Activated CD8-positive, alpha-beta T cell treated with anti-CD3 and anti-CD28 coated beads for 36 hours (primary cell): ENCODE measurements around the gene PCDHA8. TPM values are rescaled to one million over a fixed set of nuclear protein-coding genes. Genes with fewer than 3 reads are reported as not detected.
"Not testable (repeated sequence)": the region's sequence is repeated elsewhere in the genome, so short reads cannot be mapped to it uniquely, and the experiment has no call there.

Experiments used
- ATAC-seq: fragments of 200-7000 bp; cut with Tn5 transposase; one replicate; pipeline ENCODE4 v1.10.0; 2021; ENCODE audit warnings: mild to moderate bottlenecking, moderate library complexity
- CTCF ChIA-PET: fragments of 350-600 bp; sonication (Branson Sonifier 250); formaldehyde crosslinking; loops from one replicate; lab custom pipeline; 2021; ENCODE audit warnings: antibody characterized with exemption; lab: Charles Lee
- POLR2A ChIA-PET: fragments of 350-600 bp; sonication (Branson Sonifier 250); formaldehyde crosslinking; loops from one replicate; lab custom pipeline; 2021; ENCODE audit warnings: antibody characterized with exemption; lab: Charles Lee
- DNase-seq: peaks from one replicate; pipeline ENCODE4 v3.0.0-alpha.2; 2020
- H3K27ac Mint-ChIP-seq: one replicate; pipeline ENCODE4 v1.8.0; 2021; ENCODE audit warnings: mild to moderate bottlenecking, mixed read lengths
- H3K27me3 Mint-ChIP-seq: one replicate; pipeline ENCODE4 v1.8.0; 2021; ENCODE audit warnings: mixed read lengths
- H3K36me3 Mint-ChIP-seq: one replicate; pipeline ENCODE4 v1.8.0; 2021; ENCODE audit warnings: low read depth, mixed read lengths
- H3K4me1 Mint-ChIP-seq: one replicate; pipeline ENCODE4 v1.8.0; 2021; ENCODE audit warnings: low read depth, mixed read lengths
- H3K4me3 Mint-ChIP-seq: one replicate; pipeline ENCODE4 v1.8.0; 2021; ENCODE audit warnings: mild to moderate bottlenecking, moderate library complexity, mixed read lengths
- H3K9me3 Mint-ChIP-seq: one replicate; pipeline ENCODE4 v1.8.0; 2021; ENCODE audit warnings: mixed read lengths
- CTCF ChIP-seq: fragments of 200-600 bp; IDR thresholded peaks from one replicate; pipeline ENCODE4 v1.8.0; 2022; ENCODE audit warnings: antibody characterized with exemption, mild to moderate bottlenecking
- intact Hi-C: fragments of 100-400 bp; cut with micrococcal nuclease; formaldehyde crosslinking; loops from one replicate; pipeline ENCODE4 v1.10.0; 2022
- total RNA-seq, 2 experiments: library from RNA; stranded (reverse); gene quantifications; one replicate each; pipeline ENCODE4 v1.2.3, GENCODE V29; 2021

The PCDHA8 gene
- total RNA-seq, 2 experiments from 2014 or later = not detected

GRCh38 chr5:140868721-140869554 is 28.0 kb downstream of the PCDHA8 start, which contains the start of gene PCDHA11:
Gene PCDHA11, plus strand, starts transcription at chr5:140868957. Its CDS starts 147 bp downstream, at chr5:140869104.
- H3K4me1 Mint-ChIP-seq = no peaks in the 10 kb centered on the region
- ATAC-seq (no peak), DNase-seq (no peak)
- intact Hi-C loops = no loop called here
- TF ChIP-seq CTCF = no peak
- ChIA-PET POLR2A (no interaction called here), CTCF (interaction anchor here (0.8 to 1.2 kb wide), 5 partner anchors 17 to 83 kb away, joined by 3 to 4 read pairs (median 3); partner anchors contain the start of gene PCDHA1)
- peaks cover 2% of the 10 kb centered on the region for H3K36me3 Mint-ChIP-seq
- H3K4me3 Mint-ChIP-seq = no peak within 1 kb of the TSS
- no peak within 1 kb of the TSS for H3K27ac Mint-ChIP-seq
- H3K27me3 Mint-ChIP-seq = peaks cover 15% of the 10 kb centered on the region
- H3K9me3 Mint-ChIP-seq = peaks cover 8% of the 10 kb centered on the region

DNA sequence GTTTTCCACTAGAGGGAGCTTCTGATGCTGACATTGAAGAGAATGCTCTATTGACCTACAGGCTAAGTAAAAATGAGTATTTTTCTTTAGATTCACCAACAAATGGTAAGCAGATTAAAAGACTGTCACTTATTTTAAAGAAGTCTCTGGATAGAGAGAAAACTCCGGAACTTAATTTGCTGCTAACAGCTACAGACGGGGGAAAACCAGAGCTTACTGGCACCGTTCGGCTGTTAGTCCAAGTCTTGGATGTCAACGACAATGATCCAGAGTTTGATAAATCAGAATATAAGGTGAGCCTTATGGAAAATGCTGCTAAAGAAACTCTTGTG is 28.5 kb downstream of the PCDHA8 start:
- Mint-ChIP-seq H3K4me3 (no peak overlapping the region), H3K4me1 (no peaks in the 10 kb centered on the region), H3K27ac (no peak overlapping the region), H3K36me3 (peaks cover 2% of the 10 kb centered on the region), H3K9me3 (peaks cover 12% of the 10 kb centered on the region), H3K27me3 (peaks cover 18% of the 10 kb centered on the region)
- no peak for ATAC-seq
- CTCF ChIA-PET = interaction anchor here (0.8 to 1.2 kb wide), 5 partner anchors 18 to 83 kb away, joined by 3 to 4 read pairs (median 3); partner anchors contain the start of gene PCDHA1
- TF ChIP-seq CTCF = no peak
- DNase-seq = no peak
- POLR2A ChIA-PET = no interaction called here
- intact Hi-C loops = no loop called here

GRCh38 chr5:140870221-140871201 is 29.5 kb downstream of the PCDHA8 start:
- TF ChIP-seq CTCF = no peak
- no peak overlapping the region for H3K4me3 Mint-ChIP-seq
- POLR2A ChIA-PET = no interaction called here

DNA sequence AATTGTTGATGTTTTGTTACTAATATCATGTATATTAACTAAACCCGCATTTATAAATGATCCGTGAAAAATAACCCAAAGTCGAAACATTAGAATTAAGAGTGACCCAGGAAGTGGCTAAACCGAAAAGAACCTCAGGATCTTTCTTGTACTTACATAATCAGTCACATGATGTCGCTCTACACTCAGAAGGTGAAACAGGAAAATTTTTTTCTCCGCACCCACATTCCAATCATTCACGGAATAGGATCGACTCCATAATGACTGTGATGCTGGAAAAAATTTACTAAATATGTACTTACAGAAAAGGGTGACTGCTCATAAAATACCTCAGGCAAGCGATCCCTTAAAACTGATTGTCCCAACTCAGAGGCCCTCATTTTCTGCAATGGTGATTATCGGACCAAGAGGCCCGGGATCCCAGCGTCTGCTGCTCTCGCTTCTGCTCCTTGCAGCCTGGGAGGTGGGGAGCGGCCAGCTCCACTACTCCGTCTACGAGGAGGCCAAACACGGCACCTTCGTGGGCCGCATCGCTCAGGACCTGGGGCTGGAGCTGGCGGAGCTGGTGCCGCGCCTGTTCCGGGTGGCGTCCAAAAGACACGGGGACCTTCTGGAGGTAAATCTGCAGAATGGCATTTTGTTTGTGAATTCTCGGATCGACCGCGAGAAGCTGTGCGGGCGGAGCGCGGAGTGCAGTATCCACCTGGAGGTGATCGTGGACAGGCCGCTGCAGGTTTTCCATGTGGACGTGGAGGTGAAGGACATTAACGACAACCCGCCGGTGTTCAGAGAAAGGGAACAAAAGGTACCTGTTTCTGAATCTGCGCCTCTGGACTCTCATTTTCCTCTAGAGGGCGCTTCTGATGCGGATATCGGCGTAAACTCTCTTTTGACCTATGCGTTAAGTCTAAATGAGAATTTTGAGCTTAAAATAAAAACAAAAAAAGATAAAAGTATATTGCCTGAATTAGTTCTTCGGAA is 34.4 kb downstream of the PCDHA8 start, which contains the start of gene PCDHA12:
PCDHA12 (plus strand) TSS at position 224 of the 981 bp plus-strand sequence; CDS start at position 389, 165 bp downstream.
- H3K36me3 Mint-ChIP-seq = peaks cover 9% of the 10 kb centered on the region
- intact Hi-C loops = no loop called here
- no peaks in the 10 kb centered on the region for H3K4me1 Mint-ChIP-seq
- peaks cover 42% of the 10 kb centered on the region for H3K27me3 Mint-ChIP-seq
- CTCF ChIA-PET = interaction anchor here (1.2 kb wide), 1 partner anchor 19 kb away, joined by 3 read pairs; the partner anchor contains the start of gene PCDHA10
- no peak for DNase-seq
- TF ChIP-seq CTCF = no peak
- peaks cover 7% of the 10 kb centered on the region for H3K9me3 Mint-ChIP-seq
- ATAC-seq = no peak
- POLR2A ChIA-PET = no interaction called here
- no peak within 1 kb of the TSS for H3K4me3 Mint-ChIP-seq
- no peak within 1 kb of the TSS for H3K27ac Mint-ChIP-seq

More at GRCh38 chr5:140870221-140871201, 29.5 kb downstream of the PCDHA8 start:
- Mint-ChIP-seq H3K4me1 (no peaks in the 10 kb centered on the region), H3K36me3 (peaks cover 3% of the 10 kb centered on the region), H3K9me3 (peaks cover 12% of the 10 kb centered on the region), H3K27ac (no peak overlapping the region), H3K27me3 (peaks cover 25% of the 10 kb centered on the region)
- no peak for DNase-seq
- intact Hi-C loops = loop anchor here (5.0 kb wide), 1 partner anchor 172 kb away; no protein-coding TSS in a partner anchor
- CTCF ChIA-PET = interaction anchor here (1.2 kb wide), 2 partner anchors 29 to 84 kb away, joined by 3 read pairs; partner anchors contain the start of gene PCDHA1
- ATAC-seq = no peak

DNA sequence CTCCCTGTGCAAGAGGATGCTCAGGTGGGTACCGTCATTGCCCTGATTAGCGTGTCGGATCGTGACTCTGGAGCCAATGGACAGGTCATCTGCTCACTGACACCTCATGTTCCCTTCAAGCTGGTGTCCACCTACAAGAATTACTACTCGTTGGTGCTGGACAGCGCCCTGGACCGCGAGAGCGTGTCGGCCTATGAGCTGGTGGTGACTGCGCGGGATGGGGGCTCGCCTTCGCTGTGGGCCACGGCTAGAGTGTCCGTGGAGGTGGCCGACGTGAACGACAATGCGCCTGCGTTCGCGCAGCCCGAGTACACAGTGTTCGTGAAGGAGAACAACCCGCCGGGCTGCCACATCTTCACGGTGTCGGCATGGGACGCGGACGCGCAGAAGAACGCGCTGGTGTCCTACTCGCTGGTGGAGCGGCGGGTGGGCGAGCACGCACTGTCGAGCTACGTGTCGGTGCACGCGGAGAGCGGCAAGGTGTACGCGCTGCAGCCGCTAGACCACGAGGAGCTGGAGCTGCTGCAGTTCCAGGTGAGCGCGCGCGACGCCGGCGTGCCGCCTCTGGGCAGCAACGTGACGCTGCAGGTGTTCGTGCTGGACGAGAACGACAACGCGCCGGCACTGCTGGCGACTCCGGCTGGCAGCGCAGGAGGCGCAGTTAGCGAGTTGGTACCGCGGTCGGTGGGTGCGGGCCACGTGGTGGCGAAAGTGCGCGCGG is 35.7 kb downstream of the PCDHA8 start:
- H3K4me1 Mint-ChIP-seq, H3K4me3 Mint-ChIP-seq, POLR2A ChIA-PET, ATAC-seq, CTCF ChIA-PET, H3K27ac Mint-ChIP-seq, intact Hi-C loops, DNase-seq: not testable (repeated sequence)
- H3K9me3 Mint-ChIP-seq = peaks cover 10% of the 10 kb centered on the region
- peaks cover 43% of the 10 kb centered on the region for H3K27me3 Mint-ChIP-seq
- H3K36me3 Mint-ChIP-seq = peaks cover 12% of the 10 kb centered on the region
